Activated T-helper 1 cell treated with anti-CD3 and anti-CD28 coated beads, Interleukin-12 subunit alpha, Interleukin-12 subunit beta, Interleukin-2, Interleukin-4 antibody, amounts not matched to agents 30 ng/mL and 10 ng/mL and 1 ng/mL, durations not matched to agents 14 hours and 24 hours and 36 hours (primary cell): ENCODE results near the gene TOP2A. TPM values are rescaled to one million over a fixed set of nuclear protein-coding genes. Genes with fewer than 3 reads are reported as not detected.

Experiments used
- DNase-seq: peaks from one replicate; pipeline ENCODE4 v3.0.0; 2021; ENCODE audit warnings: low spot score
- H3K27ac Mint-ChIP-seq: one replicate; pipeline ENCODE4 v1.8.0; 2021; ENCODE audit warnings: mild to moderate bottlenecking, mixed read lengths
- H3K27me3 Mint-ChIP-seq: one replicate; pipeline ENCODE4 v1.8.0; 2022; ENCODE audit warnings: mild to moderate bottlenecking, moderate library complexity, mixed read lengths; ENCODE audit not compliant: insufficient read depth
- H3K36me3 Mint-ChIP-seq: one replicate; pipeline ENCODE4 v1.8.0; 2021; ENCODE audit warnings: low read depth, mixed read lengths
- H3K4me1 Mint-ChIP-seq: one replicate; pipeline ENCODE4 v1.8.0; 2021; ENCODE audit warnings: low read depth, mixed read lengths
- H3K4me3 Mint-ChIP-seq: one replicate; pipeline ENCODE4 v1.8.0; 2021; ENCODE audit warnings: mild to moderate bottlenecking, moderate library complexity, mixed read lengths
- H3K9me3 Mint-ChIP-seq: one replicate; pipeline ENCODE4 v1.8.0; 2021; ENCODE audit warnings: mixed read lengths
- intact Hi-C: fragments of 100-400 bp; cut with micrococcal nuclease; formaldehyde crosslinking; loops from one replicate; pipeline ENCODE4 v1.15.1; 2024
- total RNA-seq: library from RNA; stranded (reverse); gene quantifications from 2 replicates; pipeline ENCODE4 v1.2.3, GENCODE V29; 2022

Gene TOP2A
- total RNA-seq, 1 donor from 2014 or later: 161 TPM

DNA sequence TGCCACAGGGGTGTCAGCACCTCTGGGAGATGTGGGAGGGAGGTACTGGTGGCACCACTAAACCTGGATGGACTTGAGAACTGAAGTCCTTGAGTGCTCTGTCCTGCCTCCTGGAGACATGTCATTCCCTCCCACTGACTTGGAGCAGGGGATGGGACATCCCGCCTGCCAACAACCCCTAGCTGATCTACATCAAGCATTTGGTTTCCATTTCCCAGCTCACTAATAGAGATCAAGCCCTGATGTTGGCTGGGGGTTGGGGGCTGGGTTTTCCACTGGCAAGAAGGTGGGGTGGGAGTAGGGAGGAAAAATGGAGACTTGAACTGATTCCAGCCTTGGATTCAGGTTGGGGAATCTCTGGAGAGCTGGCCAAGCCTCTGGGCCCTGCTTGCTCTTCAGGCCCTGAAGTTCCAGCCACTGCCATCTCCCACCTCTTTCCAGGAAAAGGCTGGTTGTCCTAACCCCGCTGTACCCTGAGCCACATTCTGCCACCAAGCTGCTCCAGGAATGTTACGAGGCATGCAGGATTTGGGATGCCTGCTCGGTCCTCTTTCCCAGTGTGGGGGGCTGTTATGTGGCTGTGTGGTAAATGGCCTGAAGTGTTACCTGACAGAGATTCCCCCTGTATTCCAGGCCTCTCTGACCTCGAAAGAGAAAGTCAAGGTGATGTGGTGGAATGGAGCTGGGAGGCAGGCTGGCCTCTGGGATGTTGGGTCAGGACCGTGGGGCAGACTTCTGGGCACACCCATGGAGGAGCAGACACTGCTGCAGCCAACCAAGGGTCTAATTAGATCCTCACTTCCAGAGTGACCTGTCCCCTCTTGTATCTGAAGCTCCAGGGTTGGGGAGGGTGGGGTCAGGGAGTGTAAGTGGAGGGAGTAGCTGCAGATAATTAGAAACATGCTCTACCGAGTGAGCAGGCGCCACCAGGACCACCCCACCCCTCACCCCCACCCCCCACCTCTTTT, 42.2 kb upstream of the TOP2A start:
- H3K4me3 Mint-ChIP-seq: no peak overlapping the region
- DNase-seq: no peak
- no peaks in the 10 kb centered on the region for H3K4me1 Mint-ChIP-seq
- no peaks in the 10 kb centered on the region for H3K27me3 Mint-ChIP-seq
- H3K9me3 Mint-ChIP-seq: no peaks in the 10 kb centered on the region
- intact Hi-C loops: no loop called here
- peaks cover 20% of the 10 kb centered on the region for H3K36me3 Mint-ChIP-seq
- H3K27ac Mint-ChIP-seq: no peak overlapping the region

GRCh38 chr17:40458851-40459482, 41.3 kb upstream of the TOP2A start:
- Mint-ChIP-seq H3K27ac (no peak overlapping the region), H3K4me1 (no peaks in the 10 kb centered on the region), H3K9me3 (no peaks in the 10 kb centered on the region), H3K4me3 (no peak overlapping the region), H3K36me3 (peaks cover 25% of the 10 kb centered on the region), H3K27me3 (no peaks in the 10 kb centered on the region)
- no peak for DNase-seq
- intact Hi-C loops: no loop called here

- Mint-ChIP-seq H3K9me3 (no peaks in the 10 kb centered on the region), H3K4me1 (no peaks in the 10 kb centered on the region), H3K4me3 (no peak overlapping the region), H3K36me3 (peaks cover 32% of the 10 kb centered on the region), H3K27me3 (no peaks in the 10 kb centered on the region), H3K27ac (no peak overlapping the region)
- no peak for DNase-seq
- intact Hi-C loops: no loop called here
These were observed 40.5 kb upstream of the TOP2A start for GRCh38 chr17:40457964-40458791.

DNA sequence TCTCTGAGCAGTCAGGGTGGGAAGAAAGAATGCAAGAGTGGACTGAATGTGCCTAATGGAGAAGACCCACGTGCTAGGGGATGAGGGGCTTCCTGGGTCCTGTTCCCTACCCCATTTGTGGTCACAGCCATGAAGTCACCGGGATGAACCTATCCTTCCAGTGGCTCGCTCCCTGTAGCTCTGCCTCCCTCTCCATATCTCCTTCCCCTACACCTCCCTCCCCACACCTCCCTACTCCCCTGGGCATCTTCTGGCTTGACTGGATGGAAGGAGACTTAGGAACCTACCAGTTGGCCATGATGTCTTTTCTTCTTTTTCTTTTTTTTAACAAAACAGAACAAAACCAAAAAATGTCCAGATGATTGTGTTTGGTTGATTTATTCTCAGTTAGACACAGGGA, 39.7 kb upstream of the TOP2A start:
- Mint-ChIP-seq H3K36me3 (peaks cover 37% of the 10 kb centered on the region), H3K9me3 (no peaks in the 10 kb centered on the region), H3K27me3 (no peaks in the 10 kb centered on the region), H3K4me3 (no peak overlapping the region), H3K4me1 (peaks cover 2% of the 10 kb centered on the region), H3K27ac (no peak overlapping the region)
- intact Hi-C loops: no loop called here
- DNase-seq: no peak

- intact Hi-C loops: no loop called here
- Mint-ChIP-seq H3K4me1 (peaks cover 7% of the 10 kb centered on the region), H3K36me3 (peaks cover 42% of the 10 kb centered on the region), H3K9me3 (no peaks in the 10 kb centered on the region), H3K27me3 (no peaks in the 10 kb centered on the region), H3K27ac (no peak overlapping the region), H3K4me3 (no peak overlapping the region)
- DNase-seq: no peak
These were observed 38.8 kb upstream of the TOP2A start for GRCh38 chr17:40456396-40456951.

DNA sequence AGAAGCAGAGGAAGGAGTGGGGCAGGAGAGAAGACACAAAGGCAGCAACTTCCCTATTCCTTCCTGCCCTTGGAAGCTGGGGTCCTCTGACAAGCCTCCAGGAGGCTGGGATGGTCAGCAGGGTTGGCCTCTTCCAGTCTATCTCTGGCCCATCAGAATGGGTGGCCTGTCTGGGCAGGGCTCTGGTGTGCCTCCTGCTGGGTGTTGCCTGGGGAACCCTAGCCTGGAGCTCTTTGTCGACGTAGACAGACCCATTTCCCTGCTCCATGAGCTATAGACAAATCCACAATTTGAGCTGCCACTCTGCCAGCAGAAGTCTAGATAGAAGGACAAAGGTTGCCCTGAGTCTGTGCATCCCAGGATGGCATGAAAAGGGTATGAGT, 36.9 kb upstream of the TOP2A start:
- no peak overlapping the region for H3K4me3 Mint-ChIP-seq
- no peak for DNase-seq
- H3K27me3 Mint-ChIP-seq: no peaks in the 10 kb centered on the region
- H3K27ac Mint-ChIP-seq: no peak overlapping the region
- no peaks in the 10 kb centered on the region for H3K9me3 Mint-ChIP-seq
- H3K36me3 Mint-ChIP-seq: peaks cover 45% of the 10 kb centered on the region
- peaks cover 21% of the 10 kb centered on the region for H3K4me1 Mint-ChIP-seq
- intact Hi-C loops: no loop called here

GRCh38 chr17:40453881-40454612, 36.4 kb upstream of the TOP2A start:
- intact Hi-C loops: no loop called here
- Mint-ChIP-seq H3K27ac (no peak overlapping the region), H3K4me1 (peaks cover 22% of the 10 kb centered on the region), H3K4me3 (no peak overlapping the region), H3K9me3 (no peaks in the 10 kb centered on the region), H3K36me3 (peaks cover 43% of the 10 kb centered on the region), H3K27me3 (no peaks in the 10 kb centered on the region)
- no peak for DNase-seq

GRCh38 chr17:40452921-40453378, 35.3 kb upstream of the TOP2A start:
- H3K4me1 Mint-ChIP-seq: peaks cover 30% of the 10 kb centered on the region
- no peak overlapping the region for H3K4me3 Mint-ChIP-seq
- DNase-seq: no peak
- H3K27me3 Mint-ChIP-seq: no peaks in the 10 kb centered on the region
- intact Hi-C loops: no loop called here
- H3K9me3 Mint-ChIP-seq: no peaks in the 10 kb centered on the region
- peaks cover 40% of the 10 kb centered on the region for H3K36me3 Mint-ChIP-seq
- no peak overlapping the region for H3K27ac Mint-ChIP-seq

DNA sequence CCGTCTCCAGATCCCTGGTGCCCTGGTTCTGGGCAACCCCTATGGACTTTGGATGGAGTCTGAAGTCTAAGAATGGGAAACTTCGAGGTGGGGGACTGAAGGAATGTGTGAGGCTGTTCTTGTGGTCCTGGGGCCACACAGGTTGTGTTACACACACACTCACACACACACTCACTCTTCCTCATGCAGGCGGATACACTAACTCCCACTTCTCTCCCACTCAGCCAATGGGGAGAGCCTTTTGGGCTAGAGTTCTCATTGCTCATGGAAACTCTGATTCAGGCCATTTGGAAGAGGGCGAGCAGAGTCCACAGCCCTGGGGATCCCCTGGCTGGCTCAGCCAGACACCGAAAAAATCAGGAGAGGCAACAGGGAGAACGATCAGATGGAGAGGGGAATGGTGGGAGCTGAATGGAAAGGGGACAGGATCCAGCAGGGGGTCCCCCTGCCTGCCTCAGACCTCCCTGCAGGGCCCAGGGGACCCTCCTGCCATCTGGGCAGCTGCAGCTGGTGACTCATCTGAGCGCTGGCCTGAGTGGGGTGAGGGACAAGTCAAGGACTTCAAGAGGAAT, 34.6 kb upstream of the TOP2A start:
- no peaks in the 10 kb centered on the region for H3K27me3 Mint-ChIP-seq
- DNase-seq: no peak
- H3K4me3 Mint-ChIP-seq: peak overlapping the region; percentile 56
- H3K27ac Mint-ChIP-seq: peak overlapping the region; percentile 91
- H3K36me3 Mint-ChIP-seq: peaks cover 40% of the 10 kb centered on the region
- H3K4me1 Mint-ChIP-seq: peaks cover 37% of the 10 kb centered on the region
- H3K9me3 Mint-ChIP-seq: no peaks in the 10 kb centered on the region
- intact Hi-C loops: no loop called here

GRCh38 chr17:40451420-40451819, 33.7 kb upstream of the TOP2A start:
- intact Hi-C loops: no loop called here
- DNase-seq: no peak
- Mint-ChIP-seq H3K27ac (no peak overlapping the region), H3K9me3 (no peaks in the 10 kb centered on the region), H3K36me3 (peaks cover 33% of the 10 kb centered on the region), H3K4me1 (peaks cover 45% of the 10 kb centered on the region), H3K4me3 (no peak overlapping the region), H3K27me3 (no peaks in the 10 kb centered on the region)

- intact Hi-C loops: no loop called here
- H3K4me3 Mint-ChIP-seq: no peak overlapping the region
- no peaks in the 10 kb centered on the region for H3K9me3 Mint-ChIP-seq
- H3K4me1 Mint-ChIP-seq: peaks cover 51% of the 10 kb centered on the region
- DNase-seq: no peak
- peaks cover 24% of the 10 kb centered on the region for H3K36me3 Mint-ChIP-seq
- no peaks in the 10 kb centered on the region for H3K27me3 Mint-ChIP-seq
- H3K27ac Mint-ChIP-seq: no peak overlapping the region
These were observed 32.5 kb upstream of the TOP2A start for GRCh38 chr17:40450175-40450574.
